DND-41 (cell line): ENCODE results near the gene CTNNA3.

ENCODE experiments used
- EZH2 ChIP-seq: IDR thresholded peaks from 3 replicates; pipeline ENCODE4 v1.6.1; 2012; ENCODE audit warnings: borderline replicate concordance, low read depth, mild to moderate bottlenecking, moderate library complexity, low read length, inconsistent platforms; ENCODE audit not compliant: severe bottlenecking
- TF ChIP-seq, protein P1 (sequence below): IDR thresholded peaks from 2 replicates; pipeline ENCODE4 v1.5.1; 2012; ENCODE audit warnings: borderline replicate concordance, low read length, moderate library complexity, mild to moderate bottlenecking; ENCODE audit not compliant: poor library complexity, severe bottlenecking; ENCODE audit errors: extremely low read depth

DNA sequence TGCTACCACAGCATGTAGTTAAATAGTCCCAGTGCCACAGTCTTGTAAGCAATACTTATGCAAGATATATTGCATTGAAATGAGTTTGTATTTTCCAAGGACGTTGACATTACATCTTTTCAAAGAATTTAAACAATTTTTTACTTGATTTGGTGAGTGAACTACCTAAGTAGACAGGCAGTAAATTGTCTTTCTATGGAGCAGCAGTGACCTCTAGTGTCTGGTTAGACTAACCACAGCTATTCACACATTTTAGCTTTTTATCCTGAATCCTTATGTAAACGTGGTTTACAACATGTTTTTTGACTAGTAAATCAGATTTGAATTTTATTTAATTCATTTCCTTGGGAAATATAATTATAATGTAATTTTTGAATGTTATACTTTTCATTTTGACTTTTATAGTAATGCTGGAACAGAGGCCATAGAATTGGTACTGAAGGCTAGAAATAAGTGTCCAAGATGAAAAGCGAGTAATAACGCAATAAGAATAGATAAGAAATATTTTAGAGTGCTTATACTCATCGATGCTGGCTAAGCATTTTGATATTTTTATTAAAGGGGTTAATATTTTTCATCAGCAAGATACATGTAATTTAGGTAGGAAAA is 764.6 kb downstream of the CTNNA3 start:
- TF ChIP-seq, protein P1, sequence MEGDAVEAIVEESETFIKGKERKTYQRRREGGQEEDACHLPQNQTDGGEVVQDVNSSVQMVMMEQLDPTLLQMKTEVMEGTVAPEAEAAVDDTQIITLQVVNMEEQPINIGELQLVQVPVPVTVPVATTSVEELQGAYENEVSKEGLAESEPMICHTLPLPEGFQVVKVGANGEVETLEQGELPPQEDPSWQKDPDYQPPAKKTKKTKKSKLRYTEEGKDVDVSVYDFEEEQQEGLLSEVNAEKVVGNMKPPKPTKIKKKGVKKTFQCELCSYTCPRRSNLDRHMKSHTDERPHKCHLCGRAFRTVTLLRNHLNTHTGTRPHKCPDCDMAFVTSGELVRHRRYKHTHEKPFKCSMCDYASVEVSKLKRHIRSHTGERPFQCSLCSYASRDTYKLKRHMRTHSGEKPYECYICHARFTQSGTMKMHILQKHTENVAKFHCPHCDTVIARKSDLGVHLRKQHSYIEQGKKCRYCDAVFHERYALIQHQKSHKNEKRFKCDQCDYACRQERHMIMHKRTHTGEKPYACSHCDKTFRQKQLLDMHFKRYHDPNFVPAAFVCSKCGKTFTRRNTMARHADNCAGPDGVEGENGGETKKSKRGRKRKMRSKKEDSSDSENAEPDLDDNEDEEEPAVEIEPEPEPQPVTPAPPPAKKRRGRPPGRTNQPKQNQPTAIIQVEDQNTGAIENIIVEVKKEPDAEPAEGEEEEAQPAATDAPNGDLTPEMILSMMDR = peak; percentile 83
- TF ChIP-seq EZH2 = no peak
